ENCODE measurements around the gene FAF1. TPM values are rescaled to one million over a fixed set of nuclear protein-coding genes. Genes with fewer than 3 reads are reported as not detected.

FAF1 gene
- total RNA-seq, 1 experiment from 2014 or later = 73.2 TPM

- DNase-seq (ENCODE audit: low read depth, low spot score) (no peak), ATAC-seq (no peak)
- no peaks in the 10 kb centered on the region for H3K36me3 ChIP-seq (ENCODE audit: control insufficient read depth in 1 of 2, insufficient read depth in 2 of 2, low read length in 2 of 2)
- H3K9me3 ChIP-seq (ENCODE audit: control insufficient read depth in 1 of 2, insufficient read depth in 1 of 2, low read depth in 1 of 2, low read length in 2 of 2) = no peaks in the 10 kb centered on the region
- H3K9me2 ChIP-seq (ENCODE audit: insufficient read depth) = no peaks in the 10 kb centered on the region
- no peak overlapping the region for H3K4me2 ChIP-seq (ENCODE audit: low read length)
- no peak overlapping the region for H3K27ac ChIP-seq (ENCODE audit: low read depth, low read length)
- POLR2A ChIA-PET = no interaction called here
- H3K4me3 ChIP-seq (replicated peaks in 1 of 2; ENCODE audit: low read depth in 1 of 2, low read length in 2 of 2) = no peak overlapping the region
- no peaks in the 10 kb centered on the region for H3K27me3 ChIP-seq (ENCODE audit: insufficient read depth, low read length)
- BruUV-seq (replicated peaks) = no TSS peak
- no peaks in the 10 kb centered on the region for H4K20me1 ChIP-seq (ENCODE audit: insufficient read depth)
- no peak overlapping the region for H2AFZ ChIP-seq (ENCODE audit: low read depth, low read length, poor library complexity, severe bottlenecking)
- TF ChIP-seq ZNF274 (IDR thresholded peaks at IDR 0.05; ENCODE audit: low read depth, low read length) = no peak
- no peak for TF ChIP-seq CTCF (IDR thresholded peaks at IDR 0.05 in 2 of 3, conservative IDR thresholded peaks at IDR 0.05 in 1 of 3; ENCODE audit: borderline replicate concordance in 1 of 3, insufficient read depth in 1 of 3, low read depth in 2 of 3, low read length in 2 of 3)
- no peak for TF ChIP-seq SIN3A (IDR thresholded peaks at IDR 0.05; ENCODE audit: low read depth)
- no peak for TF ChIP-seq POLR2A (IDR thresholded peaks at IDR 0.05; ENCODE audit: borderline replicate concordance, extremely low read depth, insufficient read depth, insufficient read length)
- TF ChIP-seq EZH2 (IDR thresholded peaks at IDR 0.05) = no peak
- TF ChIP-seq MAX (IDR thresholded peaks at IDR 0.05) = no peak
- TF ChIP-seq JUND (IDR thresholded peaks at IDR 0.05) = no peak
- no peak for TF ChIP-seq FOSL1 (IDR thresholded peaks at IDR 0.05; ENCODE audit: low read depth)
- no peak for TF ChIP-seq ELF1 (IDR thresholded peaks at IDR 0.05; ENCODE audit: borderline replicate concordance, low read depth)
- TF ChIP-seq SP1 (IDR thresholded peaks at IDR 0.05; ENCODE audit: low read depth) = no peak
- no peak for TF ChIP-seq ATF3 (IDR thresholded peaks at IDR 0.05)
- no peak for TF ChIP-seq REST (IDR thresholded peaks at IDR 0.05; ENCODE audit: low read depth)
- no peak for TF ChIP-seq ZBTB33 (IDR thresholded peaks at IDR 0.05; ENCODE audit: extremely low read depth, insufficient replicate concordance, low read length)
- no peak for TF ChIP-seq SRF (IDR thresholded peaks at IDR 0.05; ENCODE audit: low read depth)
- TF ChIP-seq CEBPB (IDR thresholded peaks at IDR 0.05; ENCODE audit: low read depth) = no peak
- TF ChIP-seq RAD21 (IDR thresholded peaks at IDR 0.05; ENCODE audit: low read depth) = no peak
- no peak for TF ChIP-seq YY1 (IDR thresholded peaks at IDR 0.05; ENCODE audit: extremely low read depth, insufficient replicate concordance, low read depth, low read length)
- TF ChIP-seq TCF7L2 (IDR thresholded peaks at IDR 0.05; ENCODE audit: borderline replicate concordance, extremely low read depth, insufficient read depth, insufficient read length) = no peak
- TF ChIP-seq ZFX (IDR thresholded peaks at IDR 0.05) = no peak
- CTCF ChIA-PET = no interaction called here
- RAD21 ChIA-PET (ENCODE audit: low non-redundant PET in 1 of 2, low total read pairs in 2 of 2, uncharacterized antibody in 2 of 2, unreplicated experiment in 2 of 2) = no interaction called here
- no peaks in the 10 kb centered on the region for H3K79me2 ChIP-seq (ENCODE audit: insufficient read depth, low read length)
- intact Hi-C loops (cut with micrococcal nuclease) = no loop called here
- H3K9ac ChIP-seq (ENCODE audit: low read length) = no peak overlapping the region
- no peaks in the 10 kb centered on the region for H3K4me1 ChIP-seq (ENCODE audit: control insufficient read depth in 1 of 2, insufficient read depth in 2 of 2, low read length in 2 of 2)
These were observed 543.9 kb downstream of the FAF1 start for GRCh38 chr1:50416150-50416527.
